GM19455 (cell line): Measurements from ENCODE around the gene ZC3H8.
"Not testable (repeated sequence)": the region's sequence is repeated elsewhere in the genome, so short reads cannot be mapped to it uniquely, and the experiment has no call there.

Experiments
- ATAC-seq: cut with Tn5 transposase; IDR thresholded peaks from one replicate; pipeline ENCODE4 v1.9.1; 2021; ENCODE audit not compliant: unreplicated experiment

ZC3H8 gene

GRCh38 chr2:112254466-112255240 is at the start of gene ZC3H8:
Gene ZC3H8 (minus strand): TSS chr2:112255042. CDS start chr2:112254981, 61 bp downstream.
- ATAC-seq = peak; percentile 89

DNA sequence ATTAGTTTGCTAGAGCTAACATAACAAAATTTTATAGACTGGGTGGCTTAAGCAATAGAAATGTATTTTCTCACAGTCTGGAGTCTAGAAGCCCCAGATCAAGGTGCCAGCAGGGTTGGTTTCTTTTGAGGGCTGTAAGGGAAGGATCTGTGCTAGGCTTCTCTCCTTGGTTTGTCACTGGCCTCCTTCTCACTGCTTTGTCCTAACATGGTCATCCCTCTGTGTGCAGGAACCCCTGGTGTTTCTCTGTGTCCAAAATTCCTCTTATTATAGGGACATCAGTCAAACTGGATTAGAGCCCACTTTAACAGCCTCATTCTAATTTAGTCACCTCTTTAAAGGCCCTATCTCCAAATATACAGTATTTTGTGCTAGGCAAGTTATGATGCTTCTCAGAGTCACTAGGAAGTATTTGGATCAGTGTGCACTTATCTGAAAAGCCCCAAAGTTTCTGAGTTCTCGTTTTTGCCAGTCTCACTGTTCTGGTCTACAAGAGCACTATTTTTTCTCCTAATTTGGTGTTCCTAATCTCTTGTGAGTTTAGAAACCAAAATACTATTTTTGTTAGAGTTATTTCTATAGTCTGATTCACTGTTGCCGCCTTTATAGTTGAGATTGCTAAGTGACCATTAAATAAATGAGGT is 49.6 kb upstream of the ZC3H8 start:
- ATAC-seq = no peak

- no peak for ATAC-seq
Measured at GRCh38 chr2:112301973-112302372, 47.1 kb upstream of the ZC3H8 start.

- ATAC-seq = no peak
Measured at GRCh38 chr2:112301171-112301584, 46.3 kb upstream of the ZC3H8 start.

- no peak for ATAC-seq
Measured at GRCh38 chr2:112296407-112296806, 41.6 kb upstream of the ZC3H8 start.

DNA sequence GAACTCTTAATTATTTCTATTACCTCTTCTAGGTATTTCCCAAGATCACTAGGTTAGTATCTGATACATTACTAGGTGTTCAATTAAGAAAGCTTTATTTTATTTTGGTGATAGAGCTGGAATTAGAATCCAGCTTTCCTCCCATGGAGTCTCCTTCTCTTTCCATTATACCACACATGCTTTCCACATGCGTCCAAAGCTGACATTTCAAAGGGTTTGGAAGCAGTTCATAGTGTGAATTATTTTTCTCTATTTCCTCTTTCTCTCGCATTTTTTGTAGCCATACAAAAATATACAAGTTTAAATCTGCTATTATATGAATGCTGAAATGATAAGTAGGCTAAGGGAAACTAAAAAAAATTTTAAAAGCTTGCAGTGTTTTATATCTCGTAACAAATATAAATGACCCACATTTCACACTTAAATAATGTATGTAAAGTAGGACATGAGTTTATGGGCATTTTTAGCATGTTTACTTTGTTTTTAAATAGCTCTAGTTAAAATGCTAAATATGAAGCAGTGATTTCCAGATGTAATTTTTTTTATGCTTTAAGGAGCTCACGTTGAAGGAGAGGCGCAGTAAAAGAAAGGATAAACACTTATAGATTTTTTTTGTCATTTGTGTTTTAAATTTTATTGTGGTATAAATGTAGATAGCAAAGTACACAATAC is 40.7 kb upstream of the ZC3H8 start:
- no peak for ATAC-seq

GRCh38 chr2:112293636-112294401 is 39.0 kb upstream of the ZC3H8 start:
- no peak for ATAC-seq

DNA sequence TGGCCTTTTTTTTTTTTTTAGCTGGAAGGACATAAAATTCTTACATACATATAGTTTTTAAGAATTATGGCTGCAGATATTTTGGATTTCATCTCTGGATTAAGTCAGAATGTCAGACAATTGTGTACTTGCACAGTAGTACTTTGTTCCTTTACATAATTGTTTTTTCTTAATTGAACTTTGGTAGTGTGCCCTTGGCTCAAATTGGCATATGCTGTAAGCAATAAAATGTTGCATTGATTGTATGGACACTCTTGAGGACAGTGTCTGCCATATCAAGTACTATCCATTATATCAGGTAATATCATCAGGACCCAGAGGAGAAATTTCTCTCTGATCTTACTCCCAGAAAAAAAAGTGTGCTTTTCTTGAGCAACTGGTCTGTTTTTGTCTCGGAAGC is 35.8 kb upstream of the ZC3H8 start:
- ATAC-seq = no peak

DNA sequence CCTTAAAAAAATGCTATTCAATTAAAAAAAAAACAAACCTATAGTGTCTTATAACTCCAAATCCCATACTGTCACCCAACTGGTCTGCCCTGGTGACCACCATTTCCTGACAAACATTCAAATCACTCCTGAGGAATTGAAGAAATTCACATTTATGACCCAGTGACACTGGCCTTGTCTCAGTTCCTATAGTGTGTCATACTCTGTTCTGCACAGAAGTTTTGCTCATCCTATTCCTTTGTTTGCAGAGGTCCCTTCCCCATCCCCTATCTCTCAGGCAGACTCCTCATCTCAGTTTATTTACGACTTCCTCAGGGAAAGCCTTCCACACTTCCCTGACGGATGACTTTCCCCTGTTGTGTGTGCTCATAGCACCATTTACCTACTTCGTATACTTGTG is 35.2 kb upstream of the ZC3H8 start:
- no peak for ATAC-seq

- ATAC-seq = not testable (repeated sequence)
Measured at GRCh38 chr2:112283535-112283934, 28.7 kb upstream of the ZC3H8 start.

GRCh38 chr2:112282066-112282465 is 27.2 kb upstream of the ZC3H8 start:
- not testable (repeated sequence) for ATAC-seq

GRCh38 chr2:112277596-112278220 is 22.9 kb upstream of the ZC3H8 start:
- no peak for ATAC-seq

GRCh38 chr2:112276954-112277353 is 22.1 kb upstream of the ZC3H8 start:
- ATAC-seq = no peak

GRCh38 chr2:112275887-112276773 is 21.3 kb upstream of the ZC3H8 start:
- peak; percentile 51 for ATAC-seq

DNA sequence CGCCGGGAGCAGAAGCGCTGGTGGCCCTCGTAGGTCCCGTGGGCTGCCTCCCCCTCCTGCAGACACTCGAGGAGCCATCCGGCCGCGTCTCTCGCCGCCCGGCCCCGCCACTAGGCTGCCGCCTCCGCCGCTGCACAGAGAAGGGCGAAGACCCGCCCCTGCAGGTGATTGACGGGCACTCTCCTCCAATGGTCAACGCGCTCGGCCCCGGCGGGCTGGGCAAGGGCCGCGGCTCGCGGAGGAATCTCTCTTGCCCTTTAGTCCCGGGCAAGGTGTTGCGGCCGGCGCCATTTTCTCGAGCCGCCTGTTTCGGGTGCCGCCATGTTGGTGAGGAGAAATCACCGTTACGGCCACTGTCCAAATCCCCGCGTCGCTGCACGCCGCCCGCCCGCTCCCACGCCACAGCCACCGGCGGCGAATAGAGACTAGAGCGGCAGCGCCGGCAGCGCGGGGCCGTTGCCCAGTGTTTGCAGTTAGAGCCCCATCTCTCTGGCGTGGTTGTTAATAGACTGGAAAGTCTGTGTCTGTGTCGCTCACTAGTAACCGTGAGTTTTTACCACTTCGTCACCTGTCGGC is 20.6 kb upstream of the ZC3H8 start, which contains the start of gene ZC3H6:
ZC3H6 (plus strand) TSS at position 287 of the 576 bp plus-strand sequence. CDS start 398 bp downstream, outside the sequence.
- peak; percentile 95 for ATAC-seq

- no peak for ATAC-seq
Measured at GRCh38 chr2:112273349-112273748, 18.5 kb upstream of the ZC3H8 start.

DNA sequence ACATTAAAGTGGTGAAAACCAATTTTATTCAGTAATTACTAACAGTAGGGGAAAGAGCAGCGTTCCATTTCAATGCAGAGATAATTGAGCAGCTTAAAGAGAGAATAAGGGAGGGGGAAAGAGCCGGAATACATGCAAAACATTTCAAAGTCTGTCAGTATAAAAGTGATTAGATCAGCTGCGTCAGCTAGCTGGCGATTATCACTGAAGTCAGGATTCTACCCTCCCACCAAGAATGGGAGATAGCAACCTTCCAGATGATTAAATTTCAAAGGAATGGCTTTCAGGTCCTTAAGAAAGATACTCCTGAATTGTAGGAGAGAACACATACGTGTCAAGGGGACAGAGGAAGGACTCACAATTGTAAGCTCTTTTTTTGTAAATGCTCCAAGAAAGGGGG is 17.8 kb upstream of the ZC3H8 start:
- ATAC-seq = no peak

GRCh38 chr2:112268547-112268946 is 13.7 kb upstream of the ZC3H8 start:
- no peak for ATAC-seq

DNA sequence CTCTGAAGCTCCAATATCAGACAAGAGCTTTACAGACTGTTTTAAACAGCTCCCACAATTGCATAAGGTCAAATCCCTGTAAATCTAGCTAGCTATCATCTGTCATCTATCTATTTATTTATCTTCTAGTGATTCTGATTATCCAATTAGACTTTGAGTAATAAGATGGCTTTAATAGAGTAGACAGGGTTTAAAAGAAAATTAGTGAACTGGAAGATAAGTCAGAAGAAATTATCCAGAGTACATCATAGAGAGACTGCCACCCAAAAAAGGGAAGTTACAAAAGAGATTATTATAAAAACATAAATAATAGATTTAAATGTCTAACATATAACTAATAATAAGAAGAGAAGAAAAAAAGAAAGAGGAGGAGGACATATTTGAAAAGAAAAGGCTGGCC is 8.0 kb upstream of the ZC3H8 start:
- ATAC-seq = no peak
